Activated CD4-positive, alpha-beta memory T cell treated with anti-CD3 and anti-CD28 coated beads for 36 hours (primary cell): ENCODE measurements around the gene CAMTA1. TPM values are rescaled to one million over a fixed set of nuclear protein-coding genes. Genes with fewer than 3 reads are reported as not detected.

Source experiments
- CTCF ChIA-PET: fragments of 350-600 bp; sonication (Branson Sonifier 250); formaldehyde crosslinking; loops from one replicate; lab custom pipeline; 2021; ENCODE audit warnings: antibody characterized with exemption, inconsistent platforms; lab: Charles Lee
- POLR2A ChIA-PET: fragments of 350-600 bp; sonication (Branson Sonifier 250); formaldehyde crosslinking; loops from one replicate; lab custom pipeline; 2021; ENCODE audit warnings: antibody characterized with exemption; lab: Charles Lee
- DNase-seq: peaks from one replicate; pipeline ENCODE4 v3.0.0-alpha.2; 2020
- H3K27ac Mint-ChIP-seq: one replicate; pipeline ENCODE4 v1.8.0; 2021; ENCODE audit warnings: mixed read lengths
- H3K27me3 Mint-ChIP-seq: one replicate; pipeline ENCODE4 v1.8.0; 2021; ENCODE audit warnings: mixed read lengths
- H3K36me3 Mint-ChIP-seq: one replicate; pipeline ENCODE4 v1.8.0; 2021; ENCODE audit warnings: mixed read lengths
- H3K4me1 Mint-ChIP-seq: one replicate; pipeline ENCODE4 v1.8.0; 2021; ENCODE audit warnings: low read depth, mixed read lengths
- H3K4me3 Mint-ChIP-seq: one replicate; pipeline ENCODE4 v1.8.0; 2021; ENCODE audit warnings: mild to moderate bottlenecking, mixed read lengths
- H3K9me3 Mint-ChIP-seq: one replicate; pipeline ENCODE4 v1.8.0; 2021; ENCODE audit warnings: mixed read lengths
- intact Hi-C: fragments of 100-400 bp; cut with micrococcal nuclease; formaldehyde crosslinking; loops from one replicate; pipeline ENCODE4 v1.15.1; 2023
- total RNA-seq, 2 experiments: library from RNA; stranded (reverse); gene quantifications; one replicate each; pipeline ENCODE4 v1.2.3, GENCODE V29; 2021

CAMTA1 gene
- total RNA-seq, 2 experiments from 2014 or later: 64.7 to 68.9 TPM

- H3K36me3 Mint-ChIP-seq: no peaks in the 10 kb centered on the region
- H3K27ac Mint-ChIP-seq: no peak overlapping the region
- intact Hi-C loops: no loop called here
- H3K9me3 Mint-ChIP-seq: no peaks in the 10 kb centered on the region
- H3K4me1 Mint-ChIP-seq: no peaks in the 10 kb centered on the region
- peak; percentile 42 for DNase-seq
- H3K27me3 Mint-ChIP-seq: peaks cover 13% of the 10 kb centered on the region
- CTCF ChIA-PET: no interaction called here
- POLR2A ChIA-PET: no interaction called here
- H3K4me3 Mint-ChIP-seq: no peak overlapping the region
Measured at GRCh38 chr1:7616076-7616832, 831.0 kb downstream of the CAMTA1 start.

- CTCF ChIA-PET: no interaction called here
Measured at GRCh38 chr1:7616953-7617352, 831.7 kb downstream of the CAMTA1 start.

DNA sequence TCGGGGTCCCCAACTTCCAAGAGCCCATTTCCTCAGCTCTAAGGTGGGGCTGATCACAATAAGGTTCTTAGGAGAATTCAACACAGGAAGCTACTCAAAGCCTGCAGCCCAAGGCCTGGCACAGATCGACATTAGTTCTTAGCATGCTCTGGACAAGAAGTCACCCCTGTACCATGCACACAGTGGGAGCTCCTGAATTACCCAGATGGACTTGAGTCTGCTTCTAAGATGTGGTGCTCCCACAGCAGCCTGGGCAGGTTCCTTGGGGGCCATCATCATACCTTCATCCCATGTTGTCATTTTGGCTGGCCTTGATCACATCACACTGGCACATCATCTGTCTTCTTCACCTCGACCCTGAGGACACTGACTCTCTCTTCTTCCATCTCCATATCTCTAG is 832.6 kb downstream of the CAMTA1 start:
- ChIA-PET CTCF (interaction anchor here (0.7 kb wide), 1 partner anchor 21 kb away, joined by 3 read pairs; no protein-coding TSS in a partner anchor), POLR2A (no interaction called here)
- intact Hi-C loops: no loop called here
- Mint-ChIP-seq H3K9me3 (no peaks in the 10 kb centered on the region), H3K27ac (no peak overlapping the region), H3K36me3 (no peaks in the 10 kb centered on the region), H3K4me3 (no peak overlapping the region), H3K27me3 (peaks cover 11% of the 10 kb centered on the region), H3K4me1 (no peaks in the 10 kb centered on the region)
- no peak for DNase-seq

More at GRCh38 chr1:7616953-7617352, 831.7 kb downstream of the CAMTA1 start:
- DNase-seq: no peak
- Mint-ChIP-seq H3K36me3 (no peaks in the 10 kb centered on the region), H3K9me3 (no peaks in the 10 kb centered on the region), H3K4me1 (no peaks in the 10 kb centered on the region), H3K27ac (no peak overlapping the region), H3K27me3 (peaks cover 12% of the 10 kb centered on the region), H3K4me3 (no peak overlapping the region)
- intact Hi-C loops: no loop called here
- POLR2A ChIA-PET: no interaction called here

GRCh38 chr1:7620196-7620595 is 834.9 kb downstream of the CAMTA1 start:
- H3K4me3 Mint-ChIP-seq: no peak overlapping the region
- ChIA-PET POLR2A (no interaction called here), CTCF (no interaction called here)
- no peaks in the 10 kb centered on the region for H3K36me3 Mint-ChIP-seq
- H3K4me1 Mint-ChIP-seq: no peaks in the 10 kb centered on the region
- no peak for DNase-seq
- no peak overlapping the region for H3K27ac Mint-ChIP-seq
- intact Hi-C loops: no loop called here
- peaks cover 12% of the 10 kb centered on the region for H3K27me3 Mint-ChIP-seq
- no peaks in the 10 kb centered on the region for H3K9me3 Mint-ChIP-seq

DNA sequence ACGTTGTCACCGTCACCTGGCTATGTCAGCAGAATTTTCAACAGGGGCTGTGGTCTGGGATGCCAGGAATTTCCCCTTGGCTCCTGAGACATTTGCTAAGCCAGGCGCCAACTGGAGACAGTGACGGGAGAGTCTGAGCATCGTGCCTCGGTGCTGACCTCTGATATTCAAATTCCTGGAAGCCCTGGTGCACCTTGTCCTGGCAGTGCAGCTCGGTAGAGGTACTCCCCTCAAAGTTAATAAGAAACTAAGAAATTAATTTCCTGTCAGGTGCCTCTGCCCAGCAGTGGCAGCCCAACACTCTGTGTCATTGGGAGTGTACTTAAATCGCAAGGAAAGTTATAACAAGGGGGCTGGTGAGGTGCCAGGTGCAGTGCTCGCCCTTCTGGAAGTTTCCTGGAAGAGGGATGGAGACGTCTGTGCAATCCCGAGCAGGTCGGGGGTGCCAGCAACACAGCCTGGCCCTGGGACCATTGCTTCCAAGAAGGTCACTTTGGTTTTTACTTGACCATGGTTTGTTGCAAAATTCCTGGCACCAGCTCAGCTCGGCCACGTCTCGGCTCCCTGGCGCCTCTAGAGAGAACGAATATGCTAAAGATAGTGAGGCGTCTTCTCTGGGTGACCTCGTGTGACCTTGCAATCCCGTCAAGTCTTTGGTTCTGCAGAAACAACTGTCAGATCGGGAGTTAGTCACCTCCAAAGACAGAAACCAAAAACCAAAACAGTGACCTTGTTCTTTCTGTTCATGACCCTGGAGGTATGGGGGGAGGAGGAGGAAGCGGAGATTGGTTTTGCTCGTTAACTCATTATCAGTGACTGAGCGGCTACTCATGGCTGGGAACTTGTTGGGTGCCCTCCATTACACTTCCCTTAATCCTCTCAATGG is 836.3 kb downstream of the CAMTA1 start:
- DNase-seq: no peak
- peaks cover 12% of the 10 kb centered on the region for H3K27me3 Mint-ChIP-seq
- intact Hi-C loops: no loop called here
- H3K4me1 Mint-ChIP-seq: no peaks in the 10 kb centered on the region
- H3K36me3 Mint-ChIP-seq: no peaks in the 10 kb centered on the region
- H3K9me3 Mint-ChIP-seq: no peaks in the 10 kb centered on the region
- ChIA-PET CTCF (no interaction called here), POLR2A (no interaction called here)
- H3K27ac Mint-ChIP-seq: no peak overlapping the region
- no peak overlapping the region for H3K4me3 Mint-ChIP-seq

GRCh38 chr1:7623842-7624241 is 838.6 kb downstream of the CAMTA1 start:
- POLR2A ChIA-PET: no interaction called here
- H3K4me1 Mint-ChIP-seq: no peaks in the 10 kb centered on the region
- no peak overlapping the region for H3K4me3 Mint-ChIP-seq
- H3K9me3 Mint-ChIP-seq: no peaks in the 10 kb centered on the region
- no peak overlapping the region for H3K27ac Mint-ChIP-seq
- CTCF ChIA-PET: no interaction called here
- peaks cover 17% of the 10 kb centered on the region for H3K27me3 Mint-ChIP-seq
- no peak for DNase-seq
- intact Hi-C loops: no loop called here
- no peaks in the 10 kb centered on the region for H3K36me3 Mint-ChIP-seq

DNA sequence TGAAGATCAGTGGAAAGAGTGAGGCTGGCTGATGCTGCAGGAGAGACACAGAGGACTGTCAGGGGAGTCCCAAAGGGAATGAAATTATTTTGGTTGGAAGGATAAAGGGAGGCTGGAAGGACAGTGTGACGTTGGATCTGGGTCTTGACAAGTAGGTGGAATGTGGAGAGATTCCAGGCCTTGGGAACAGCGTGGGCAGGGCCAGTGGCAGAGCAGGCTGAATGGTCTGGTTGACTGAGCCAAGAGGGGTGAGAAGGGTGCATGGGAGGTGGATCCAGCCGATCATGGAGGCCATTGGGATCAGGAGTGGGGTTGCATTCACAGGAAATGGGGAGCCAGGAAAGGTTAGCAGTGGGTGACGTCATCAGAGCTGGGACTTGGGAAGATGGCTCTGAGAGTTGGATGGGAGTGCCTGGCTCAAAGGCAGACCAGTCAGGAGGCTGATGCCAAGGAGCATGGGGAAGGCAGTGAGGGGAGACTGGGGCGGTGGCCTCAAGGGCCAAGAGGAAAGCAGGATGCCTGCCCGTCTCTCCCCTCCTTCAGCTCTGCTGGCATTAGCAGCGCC is 839.6 kb downstream of the CAMTA1 start:
- Mint-ChIP-seq H3K36me3 (no peaks in the 10 kb centered on the region), H3K4me1 (no peaks in the 10 kb centered on the region), H3K9me3 (no peaks in the 10 kb centered on the region), H3K27ac (no peak overlapping the region), H3K27me3 (peaks cover 18% of the 10 kb centered on the region), H3K4me3 (no peak overlapping the region)
- DNase-seq: no peak
- intact Hi-C loops: no loop called here
- ChIA-PET CTCF (interaction anchor here (0.7 kb wide), 1 partner anchor 23 kb away, joined by 3 read pairs; no protein-coding TSS in a partner anchor), POLR2A (no interaction called here)

DNA sequence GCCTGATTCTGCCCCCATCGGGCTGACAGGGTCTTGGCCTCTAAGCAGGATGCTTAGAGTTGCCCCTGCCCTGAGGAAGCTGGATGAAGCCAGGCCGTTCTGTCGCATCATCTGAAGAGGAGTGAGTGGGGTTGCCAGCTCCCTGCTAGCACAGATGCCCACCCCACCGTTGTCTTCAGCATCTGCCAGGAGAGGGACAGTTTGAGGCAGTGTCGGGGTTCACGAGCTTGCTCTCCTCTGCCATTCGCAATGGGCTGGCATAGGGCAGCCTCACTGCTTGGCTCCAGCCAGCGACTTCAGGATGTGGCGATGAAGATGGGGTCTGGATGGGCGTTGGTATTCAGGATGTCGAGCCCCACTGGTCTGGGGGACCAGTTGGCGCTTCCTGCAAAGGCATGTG is 840.1 kb downstream of the CAMTA1 start:
- Mint-ChIP-seq H3K4me1 (no peaks in the 10 kb centered on the region), H3K4me3 (no peak overlapping the region), H3K9me3 (no peaks in the 10 kb centered on the region), H3K36me3 (no peaks in the 10 kb centered on the region), H3K27me3 (peaks cover 18% of the 10 kb centered on the region), H3K27ac (no peak overlapping the region)
- DNase-seq: no peak
- intact Hi-C loops: no loop called here
- ChIA-PET POLR2A (no interaction called here), CTCF (interaction anchor here (0.7 kb wide), 1 partner anchor 22 kb away, joined by 3 read pairs; no protein-coding TSS in a partner anchor)

GRCh38 chr1:7628273-7628672 is 843.0 kb downstream of the CAMTA1 start:
- Mint-ChIP-seq H3K36me3 (no peaks in the 10 kb centered on the region), H3K4me1 (no peaks in the 10 kb centered on the region), H3K27me3 (peaks cover 29% of the 10 kb centered on the region), H3K4me3 (no peak overlapping the region), H3K27ac (no peak overlapping the region), H3K9me3 (no peaks in the 10 kb centered on the region)
- ChIA-PET POLR2A (no interaction called here), CTCF (no interaction called here)
- no peak for DNase-seq
- intact Hi-C loops: no loop called here

DNA sequence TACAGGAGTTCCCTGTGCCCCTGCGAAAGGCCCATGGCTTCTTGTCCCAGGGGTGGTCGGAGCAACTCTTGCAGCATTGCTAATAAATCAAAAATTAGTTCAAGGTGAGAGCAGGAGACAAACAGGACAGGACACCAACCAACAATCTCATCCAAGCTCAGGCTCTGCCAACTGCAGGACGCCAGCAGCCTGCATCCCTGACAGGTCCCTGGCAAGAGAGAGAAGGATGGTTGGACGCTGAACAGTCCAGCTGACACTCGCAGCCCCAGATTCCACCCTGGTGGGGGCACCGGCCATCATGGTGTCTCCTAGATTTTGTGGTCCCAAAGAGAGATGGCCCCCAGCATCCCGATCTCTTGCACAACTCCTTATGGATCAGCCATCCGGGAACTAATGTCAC is 843.8 kb downstream of the CAMTA1 start:
- no peaks in the 10 kb centered on the region for H3K9me3 Mint-ChIP-seq
- POLR2A ChIA-PET: no interaction called here
- peaks cover 33% of the 10 kb centered on the region for H3K27me3 Mint-ChIP-seq
- H3K36me3 Mint-ChIP-seq: no peaks in the 10 kb centered on the region
- H3K4me1 Mint-ChIP-seq: no peaks in the 10 kb centered on the region
- CTCF ChIA-PET: no interaction called here
- no peak overlapping the region for H3K27ac Mint-ChIP-seq
- no peak overlapping the region for H3K4me3 Mint-ChIP-seq
- intact Hi-C loops: no loop called here
- DNase-seq: no peak

GRCh38 chr1:7629465-7630195 is 844.4 kb downstream of the CAMTA1 start:
- ChIA-PET CTCF (no interaction called here), POLR2A (no interaction called here)
- no peaks in the 10 kb centered on the region for H3K36me3 Mint-ChIP-seq
- intact Hi-C loops: no loop called here
- no peak for DNase-seq
- no peak overlapping the region for H3K4me3 Mint-ChIP-seq
- no peaks in the 10 kb centered on the region for H3K4me1 Mint-ChIP-seq
- no peak overlapping the region for H3K27ac Mint-ChIP-seq
- H3K9me3 Mint-ChIP-seq: no peaks in the 10 kb centered on the region
- H3K27me3 Mint-ChIP-seq: peaks cover 35% of the 10 kb centered on the region

DNA sequence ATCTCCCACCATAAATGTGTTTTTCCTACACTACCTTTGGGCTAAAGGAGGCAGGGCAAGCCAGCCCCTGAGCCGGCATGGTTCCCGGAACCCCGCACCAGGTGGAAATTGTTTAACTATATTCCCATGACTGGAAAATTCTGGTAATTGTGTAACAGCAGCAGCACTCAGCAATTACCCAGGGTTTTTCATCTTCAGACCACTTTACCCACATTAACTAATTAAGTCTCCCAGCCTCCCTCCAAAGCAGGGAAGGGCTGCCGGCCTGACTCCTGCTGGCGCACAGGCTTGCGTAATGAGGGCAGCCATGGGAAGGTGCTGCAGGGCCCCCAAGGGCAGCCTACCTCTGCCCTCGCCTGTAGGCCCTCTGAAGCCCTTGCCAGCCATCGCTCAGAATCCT is 845.1 kb downstream of the CAMTA1 start:
- no peaks in the 10 kb centered on the region for H3K9me3 Mint-ChIP-seq
- ChIA-PET CTCF (no interaction called here), POLR2A (no interaction called here)
- H3K4me3 Mint-ChIP-seq: no peak overlapping the region
- no peaks in the 10 kb centered on the region for H3K36me3 Mint-ChIP-seq
- peaks cover 31% of the 10 kb centered on the region for H3K27me3 Mint-ChIP-seq
- no peaks in the 10 kb centered on the region for H3K4me1 Mint-ChIP-seq
- intact Hi-C loops: no loop called here
- H3K27ac Mint-ChIP-seq: no peak overlapping the region
- no peak for DNase-seq
